C4-2B (cell line): Measurements from ENCODE around the gene HECW1.

Source experiments
- ZFX ChIP-seq: fragments of 450-650 bp; IDR thresholded peaks from 2 replicates; pipeline ENCODE4 v1.6.1; 2017
- TF ChIP-seq, protein P1 (sequence below): fragments of 450-650 bp; conservative IDR thresholded peaks from 2 replicates; pipeline ENCODE4 v1.5.1; 2017; ENCODE audit warnings: mild to moderate bottlenecking

DNA sequence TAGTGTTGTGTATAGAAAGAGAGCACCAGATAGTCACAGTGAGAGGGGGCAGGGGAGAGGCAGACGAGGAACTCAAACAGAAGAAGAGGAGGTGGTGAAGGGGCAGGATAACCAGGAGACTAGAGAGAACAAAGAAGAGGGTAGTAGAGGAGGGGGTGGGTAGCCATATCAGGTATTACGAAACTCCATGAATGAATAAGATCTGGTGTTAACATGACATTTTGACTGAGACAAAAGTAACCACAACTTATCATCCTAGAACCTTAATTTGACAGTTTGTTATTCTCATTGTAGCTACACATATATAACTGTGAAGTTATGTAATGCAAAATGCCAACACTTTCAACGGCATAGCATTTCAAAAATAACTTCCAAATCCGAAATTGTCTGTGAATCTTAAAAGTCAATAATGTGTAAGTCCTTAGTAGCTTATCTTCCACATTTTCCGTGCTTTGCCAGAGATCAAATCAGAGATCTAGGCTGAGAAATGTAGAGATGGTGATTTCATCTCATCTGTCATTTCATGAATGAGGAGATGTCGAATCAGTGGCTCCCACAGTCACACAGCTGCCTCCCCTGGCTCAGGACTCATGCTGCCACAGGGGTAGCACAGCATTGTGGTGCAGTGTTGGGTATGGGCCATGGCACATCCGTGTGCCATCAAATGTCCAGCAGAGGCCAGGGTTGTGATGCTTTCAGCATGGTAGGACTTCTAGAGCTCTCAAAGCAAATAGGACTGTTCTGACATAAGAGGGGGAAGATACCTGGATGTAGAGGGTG, 202.1 kb downstream of the HECW1 start:
- TF ChIP-seq, protein P1, sequence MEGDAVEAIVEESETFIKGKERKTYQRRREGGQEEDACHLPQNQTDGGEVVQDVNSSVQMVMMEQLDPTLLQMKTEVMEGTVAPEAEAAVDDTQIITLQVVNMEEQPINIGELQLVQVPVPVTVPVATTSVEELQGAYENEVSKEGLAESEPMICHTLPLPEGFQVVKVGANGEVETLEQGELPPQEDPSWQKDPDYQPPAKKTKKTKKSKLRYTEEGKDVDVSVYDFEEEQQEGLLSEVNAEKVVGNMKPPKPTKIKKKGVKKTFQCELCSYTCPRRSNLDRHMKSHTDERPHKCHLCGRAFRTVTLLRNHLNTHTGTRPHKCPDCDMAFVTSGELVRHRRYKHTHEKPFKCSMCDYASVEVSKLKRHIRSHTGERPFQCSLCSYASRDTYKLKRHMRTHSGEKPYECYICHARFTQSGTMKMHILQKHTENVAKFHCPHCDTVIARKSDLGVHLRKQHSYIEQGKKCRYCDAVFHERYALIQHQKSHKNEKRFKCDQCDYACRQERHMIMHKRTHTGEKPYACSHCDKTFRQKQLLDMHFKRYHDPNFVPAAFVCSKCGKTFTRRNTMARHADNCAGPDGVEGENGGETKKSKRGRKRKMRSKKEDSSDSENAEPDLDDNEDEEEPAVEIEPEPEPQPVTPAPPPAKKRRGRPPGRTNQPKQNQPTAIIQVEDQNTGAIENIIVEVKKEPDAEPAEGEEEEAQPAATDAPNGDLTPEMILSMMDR = no peak
- TF ChIP-seq ZFX = no peak
